SH-SY5Y (cell line): ENCODE measurements around the gene PIEZO2.

Source experiments
- GATA2 ChIP-seq: IDR thresholded peaks from 2 replicates; pipeline ENCODE4 v1.6.1; 2011; ENCODE audit warnings: mild to moderate bottlenecking, low read depth, low read length
- GATA3 ChIP-seq: IDR thresholded peaks from 2 replicates; pipeline ENCODE4 v1.6.1; 2011; ENCODE audit warnings: low read depth, mild to moderate bottlenecking, low read length, moderate library complexity

PIEZO2 gene

DNA sequence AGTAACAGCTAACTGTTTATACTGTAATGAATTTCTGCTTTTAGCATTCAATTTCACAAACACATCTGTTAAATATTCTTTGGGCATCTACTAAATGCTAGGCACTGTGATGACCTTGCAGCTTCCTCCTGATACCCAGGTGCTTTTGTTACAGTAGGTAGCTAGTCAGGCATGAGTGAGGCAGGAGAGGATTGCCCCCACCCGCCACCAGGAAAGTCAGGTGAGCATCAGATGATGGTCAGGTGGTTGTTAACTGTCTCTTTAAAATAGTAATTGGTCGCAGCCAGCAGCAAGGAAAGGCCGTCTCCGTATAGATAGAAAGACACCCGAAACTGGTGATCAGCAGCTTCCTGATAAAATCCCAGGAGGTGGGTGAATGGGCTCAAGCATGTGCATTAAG, 255.6 kb downstream of the PIEZO2 start:
- TF ChIP-seq GATA3 (no peak), GATA2 (no peak)

DNA sequence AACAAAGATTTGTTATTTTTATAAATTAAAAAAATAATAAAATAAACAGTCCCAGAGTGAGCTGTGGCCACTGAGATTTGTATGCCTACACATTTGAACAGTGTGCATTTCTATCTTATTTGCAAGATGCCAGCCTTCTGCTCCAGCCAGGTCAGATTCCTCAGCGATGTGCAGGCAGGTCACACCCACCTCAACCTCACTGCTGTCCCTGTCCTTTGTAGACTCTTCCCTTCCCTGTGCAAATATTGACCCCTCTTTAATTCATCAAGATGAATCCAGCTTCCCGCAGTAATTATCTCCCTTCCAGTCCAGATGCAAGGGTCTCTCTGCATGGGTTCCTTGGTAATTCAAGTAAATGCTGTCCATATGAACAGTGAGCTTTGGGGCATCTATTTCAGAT, 256.2 kb downstream of the PIEZO2 start:
- TF ChIP-seq GATA3, result no peak
- no peak for TF ChIP-seq GATA2

DNA sequence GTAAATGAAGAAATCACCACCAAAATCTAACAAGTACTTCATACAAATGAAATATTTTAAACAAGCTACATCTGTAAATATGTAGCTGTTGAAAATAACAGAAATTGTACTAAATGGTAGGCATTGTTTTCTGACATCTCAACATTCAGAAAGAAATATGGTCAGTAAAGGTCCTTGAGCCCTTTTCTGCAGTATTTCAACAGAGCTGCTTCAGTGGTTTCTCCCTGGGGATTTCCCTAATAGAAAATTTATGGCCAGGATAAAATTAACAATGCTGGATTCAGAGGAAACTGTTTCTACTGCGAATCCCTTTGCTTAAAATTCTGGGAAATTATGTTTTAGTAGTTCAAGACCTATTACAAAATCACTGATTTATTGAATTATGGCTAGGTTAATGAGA, 256.6 kb downstream of the PIEZO2 start:
- no peak for TF ChIP-seq GATA3
- no peak for TF ChIP-seq GATA2

DNA sequence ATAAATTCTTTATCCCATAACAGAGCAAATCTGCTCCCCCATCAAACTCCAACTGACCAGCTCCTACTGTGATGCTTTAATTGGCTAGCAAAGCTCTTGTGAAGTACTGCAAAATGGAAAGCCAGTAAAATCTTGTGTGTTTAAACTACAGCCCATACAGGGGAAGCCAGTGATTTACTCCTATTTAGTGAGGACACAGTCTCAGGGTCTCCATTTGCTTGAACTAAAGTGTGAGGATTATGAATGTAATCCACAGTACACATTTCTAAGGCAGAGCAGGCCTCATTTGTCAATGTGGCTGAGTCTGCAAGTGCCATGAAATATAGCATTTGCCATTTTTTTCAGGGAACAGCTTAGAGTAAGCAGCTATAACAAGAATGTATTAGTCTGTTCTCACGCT, 259.3 kb downstream of the PIEZO2 start:
- TF ChIP-seq GATA2 (no peak), GATA3 (no peak)

DNA sequence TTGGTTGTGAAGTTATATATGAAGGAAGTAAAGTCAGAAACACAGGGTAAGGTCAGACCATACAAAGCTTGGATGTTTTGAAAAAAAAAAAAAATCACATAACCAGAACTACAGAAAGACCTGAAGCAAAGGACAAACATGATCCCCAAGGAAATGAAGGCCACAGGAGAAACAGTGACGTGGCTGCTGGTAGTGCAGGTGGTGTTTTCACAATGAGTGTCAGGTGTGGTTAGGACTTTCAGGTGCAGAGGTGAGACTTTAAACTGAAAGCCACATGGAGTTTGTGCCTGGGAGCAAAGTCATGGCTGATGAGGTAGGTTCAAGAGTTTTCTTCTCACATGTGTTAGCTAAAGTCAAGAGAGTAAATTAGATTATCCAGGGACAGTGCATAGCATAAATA, 270.7 kb downstream of the PIEZO2 start:
- TF ChIP-seq GATA3 (no peak), GATA2 (no peak)

DNA sequence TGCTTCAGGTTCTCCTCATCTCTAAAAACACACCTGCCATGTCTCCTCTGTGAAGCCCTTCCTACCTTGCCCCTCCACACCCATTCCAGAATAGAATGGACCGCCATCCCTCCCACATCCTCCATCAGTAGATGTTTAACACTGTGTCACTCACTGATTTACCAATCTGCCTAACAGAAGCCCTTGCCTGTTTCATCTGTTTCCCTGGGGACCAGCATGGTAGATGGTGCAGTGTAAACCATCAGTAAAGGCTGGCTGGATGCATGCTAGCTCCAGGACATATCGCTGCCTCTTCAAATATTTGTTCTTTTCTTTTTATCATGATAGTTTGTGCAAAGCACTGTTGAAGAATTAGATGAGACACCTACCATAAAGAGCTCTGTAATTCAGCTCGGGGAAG, 271.4 kb downstream of the PIEZO2 start:
- no peak for TF ChIP-seq GATA2
- TF ChIP-seq GATA3, result no peak

DNA sequence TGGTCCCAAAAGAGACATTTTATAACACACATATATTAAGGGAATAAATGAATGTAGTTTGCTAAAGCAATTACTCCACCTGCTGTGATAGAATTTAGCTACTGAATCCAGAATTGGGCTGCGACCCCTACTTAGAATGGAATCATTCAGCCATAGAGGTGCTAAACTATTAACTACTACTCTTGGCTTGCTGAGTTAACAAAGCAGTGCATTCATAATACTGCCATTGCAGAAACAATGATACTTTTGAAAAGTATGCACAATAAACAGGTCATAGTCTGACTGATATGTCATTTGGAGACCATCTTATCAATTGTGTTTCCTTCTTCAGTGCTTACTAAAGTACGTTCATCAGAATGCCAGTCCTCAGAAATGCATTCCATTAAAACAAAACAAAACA, 273.6 kb downstream of the PIEZO2 start:
- TF ChIP-seq GATA3, result no peak
- TF ChIP-seq GATA2, result no peak

DNA sequence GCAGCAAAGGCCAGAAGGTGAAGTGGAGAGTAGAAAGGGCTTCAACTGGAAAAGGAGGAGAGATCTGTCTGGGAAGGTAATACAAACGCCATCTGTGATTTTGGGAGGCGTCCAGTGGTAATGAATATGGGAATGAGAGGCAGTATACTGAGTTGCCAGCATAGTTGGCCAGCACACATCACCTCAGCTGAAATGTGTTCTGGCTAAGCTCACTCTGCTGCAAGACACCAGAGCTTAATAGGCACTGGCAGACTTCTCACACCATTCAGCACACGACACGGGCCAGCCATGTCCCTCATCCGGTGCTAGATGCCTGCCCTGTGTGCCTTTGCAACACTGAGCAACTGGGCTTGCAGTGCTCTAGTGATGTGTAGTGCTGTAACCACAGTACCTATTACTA, 277.1 kb downstream of the PIEZO2 start:
- TF ChIP-seq GATA2 (no peak), GATA3 (no peak)

DNA sequence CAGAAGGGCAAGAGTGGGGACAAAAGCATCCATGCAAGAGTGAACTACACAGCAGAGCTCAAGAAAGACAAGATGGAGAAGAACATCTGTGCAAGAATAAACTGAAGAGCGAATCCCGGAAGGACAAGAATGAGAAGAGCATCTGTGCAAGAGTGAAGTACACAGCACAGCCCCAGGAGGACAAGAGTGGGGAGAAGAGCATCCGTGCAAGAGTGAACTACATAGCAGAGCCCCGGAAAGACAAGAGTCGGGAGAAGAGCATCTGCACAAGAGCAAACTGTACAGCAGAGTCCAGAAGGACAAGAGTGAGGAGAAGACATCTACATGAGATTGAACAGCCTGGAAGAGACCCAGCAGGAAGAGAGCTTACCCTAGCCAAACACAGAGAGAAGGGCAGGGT, 284.6 kb downstream of the PIEZO2 start:
- TF ChIP-seq GATA2, result no peak
- no peak for TF ChIP-seq GATA3

DNA sequence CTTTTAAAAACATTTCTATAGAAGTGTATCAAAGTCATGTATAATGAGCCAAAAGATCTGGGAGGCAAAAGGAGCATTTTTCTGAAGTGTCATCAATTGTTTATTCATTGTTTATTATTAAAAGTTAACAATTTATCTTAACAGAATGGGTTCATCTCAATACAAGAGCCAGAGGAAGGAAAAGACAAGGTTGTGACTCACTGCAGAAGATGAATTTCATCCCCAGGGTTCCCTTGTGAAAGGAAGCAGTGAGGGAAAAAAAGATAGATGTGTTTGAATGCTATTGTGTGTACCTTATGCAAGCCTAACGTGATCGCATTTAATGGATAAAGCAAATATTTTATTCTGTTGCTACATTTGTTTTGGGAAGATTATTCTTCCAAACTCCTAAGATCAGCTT, 286.3 kb downstream of the PIEZO2 start:
- TF ChIP-seq GATA2 (no peak), GATA3 (no peak)

DNA sequence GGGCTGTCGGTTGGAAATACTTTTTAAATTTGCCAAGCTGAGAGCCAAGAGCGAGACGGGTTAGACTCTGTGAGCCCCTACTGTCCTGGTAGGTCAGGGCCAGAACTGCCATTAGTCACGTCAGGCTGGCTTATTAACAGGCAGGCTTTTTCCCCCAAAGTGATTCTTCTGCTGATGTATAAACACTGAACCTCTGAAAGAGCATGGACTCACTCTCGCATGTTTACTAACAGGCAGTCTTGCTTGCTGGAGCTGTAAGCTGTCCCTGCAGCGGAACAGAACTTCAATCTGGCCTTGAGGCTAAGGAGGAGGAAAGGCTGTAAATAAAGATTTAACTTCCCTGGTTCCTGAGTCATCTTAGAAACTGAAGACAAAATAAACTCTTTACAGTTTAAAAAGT, 288.4 kb downstream of the PIEZO2 start:
- TF ChIP-seq GATA3 (no peak), GATA2 (no peak)

DNA sequence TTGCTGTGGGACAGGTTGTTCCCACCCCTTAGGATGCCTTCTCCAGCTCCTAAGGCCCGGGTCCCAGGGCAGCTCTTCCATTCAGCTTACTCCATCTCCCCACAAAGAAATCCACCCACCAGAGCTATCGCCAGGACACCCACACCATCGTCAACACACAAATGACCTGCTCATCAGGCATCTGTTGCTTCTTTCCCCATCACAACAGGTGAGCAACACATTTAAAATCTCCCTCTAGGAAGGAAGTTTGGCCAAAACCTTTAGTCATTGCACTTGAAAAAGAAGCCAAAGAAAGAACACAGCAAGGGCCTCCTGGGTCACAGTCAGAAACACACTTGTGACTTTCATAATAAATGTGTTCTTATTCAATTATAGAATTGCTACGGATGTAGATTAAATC, 289.0 kb downstream of the PIEZO2 start:
- TF ChIP-seq GATA2, result no peak
- TF ChIP-seq GATA3, result no peak

DNA sequence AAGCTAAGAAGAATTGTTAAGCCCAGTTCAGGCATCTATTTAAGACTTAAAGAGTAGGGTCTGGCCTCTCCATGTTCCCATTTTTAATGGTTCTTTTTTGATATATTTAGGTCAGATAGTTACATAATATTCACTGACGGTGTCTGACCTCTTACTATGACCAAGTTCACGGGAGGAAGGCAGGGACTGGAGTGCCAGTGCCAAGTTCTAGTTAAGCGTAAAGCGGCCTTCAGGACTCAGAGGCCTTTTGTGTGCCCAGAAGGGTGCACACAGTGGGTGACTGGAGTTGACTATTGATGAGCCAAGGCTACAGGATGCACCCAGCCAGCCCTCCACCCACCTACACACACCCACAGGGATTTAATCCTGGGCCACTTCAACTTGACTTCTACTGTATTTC, 290.9 kb downstream of the PIEZO2 start:
- TF ChIP-seq GATA2 (no peak), GATA3 (no peak)

DNA sequence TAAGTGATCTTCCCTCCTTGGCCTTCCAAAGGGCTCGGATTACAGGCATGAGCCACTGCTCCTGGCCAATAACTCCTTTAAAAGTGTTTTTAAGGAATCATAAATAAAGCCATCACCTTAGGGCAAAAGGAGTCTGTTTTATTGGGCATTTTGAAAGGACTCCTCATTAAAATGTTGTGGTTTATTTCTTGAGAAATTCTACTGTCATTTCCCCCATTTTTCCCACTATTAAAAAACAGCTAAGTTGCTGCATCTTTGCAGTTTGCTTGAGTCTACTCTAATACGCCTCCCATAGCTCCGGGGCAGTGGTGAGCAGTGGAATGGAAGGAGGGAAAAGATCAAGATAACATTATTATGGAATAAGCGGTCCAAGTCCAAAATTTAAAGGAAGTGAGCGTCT, 293.2 kb downstream of the PIEZO2 start:
- TF ChIP-seq GATA2 (no peak), GATA3 (no peak)

DNA sequence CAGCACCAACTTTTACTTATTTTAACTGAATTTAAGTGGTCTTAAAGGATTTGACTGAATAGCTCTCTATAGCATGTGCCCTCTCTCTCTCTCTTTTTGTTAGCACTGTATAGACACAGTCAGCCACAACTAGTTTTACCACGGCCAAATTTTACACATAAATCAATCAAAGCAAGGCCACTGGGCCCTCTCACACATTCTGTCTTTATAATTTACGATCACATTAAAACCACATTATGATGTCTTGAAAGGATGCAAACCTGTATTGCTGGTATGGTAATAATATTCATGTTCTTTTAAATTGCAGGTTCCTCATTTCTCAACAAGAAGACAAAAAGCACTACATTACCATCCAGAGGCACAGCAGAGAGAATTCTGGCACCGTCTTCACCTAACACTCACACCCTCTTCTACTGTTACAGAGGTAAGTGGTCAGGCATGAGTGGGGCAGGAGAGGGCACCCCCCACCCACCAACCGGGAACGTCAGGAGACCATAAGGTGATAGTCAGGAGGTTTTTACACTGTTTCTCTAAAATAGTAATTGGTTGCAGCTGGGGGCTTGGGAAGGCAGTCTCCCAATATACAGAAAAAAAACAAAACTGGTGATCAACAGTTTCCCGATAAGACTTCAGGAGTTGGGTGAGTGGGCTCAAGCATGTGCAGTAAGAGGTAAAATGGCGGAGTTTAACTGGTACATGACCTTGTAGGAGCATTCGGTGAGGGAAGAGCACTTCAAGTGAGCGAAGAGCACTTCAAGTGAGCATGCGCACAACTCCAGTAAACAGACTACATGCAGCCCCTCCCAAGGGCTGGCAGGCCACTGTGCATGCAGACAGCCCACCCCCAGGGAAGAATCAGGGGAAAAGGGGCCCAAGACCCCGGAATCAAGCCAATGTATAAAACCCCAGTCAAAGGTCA, 296.7 kb downstream of the PIEZO2 start:
- no peak for TF ChIP-seq GATA3
- no peak for TF ChIP-seq GATA2
